Fibroblast of the aortic adventitia (primary cell): Measurements from ENCODE around the gene TBC1D30. TPM values are rescaled to one million over a fixed set of nuclear protein-coding genes. Genes with fewer than 3 reads are reported as not detected.

ENCODE experiments used
- DNase-seq: peaks from one replicate; pipeline ENCODE4 v3.0.0-alpha.2; 2010; ENCODE audit warnings: low read depth
- H3K4me3 ChIP-seq: 2 replicates; pipeline ENCODE4 v1.5.1; 2011; ENCODE audit warnings: low read depth, mild to moderate bottlenecking, control low read depth, low read length, moderate library complexity
- total RNA-seq: library from RNA; depleted of rRNA; stranded (reverse); fragments of >200 nt; gene quantifications from 2 replicates; pipeline ENCODE4 v1.2.3, GENCODE V29; 2012; ENCODE audit warnings: low replicate concordance
- TF ChIP-seq, protein P1 (sequence below): IDR thresholded peaks from 2 replicates; pipeline ENCODE4 v1.5.1; 2011; ENCODE audit warnings: mild to moderate bottlenecking, low read length, control low read depth, inconsistent platforms; ENCODE audit not compliant: insufficient read depth

Gene TBC1D30
- total RNA-seq, 1 donor = 0.18 TPM

DNA sequence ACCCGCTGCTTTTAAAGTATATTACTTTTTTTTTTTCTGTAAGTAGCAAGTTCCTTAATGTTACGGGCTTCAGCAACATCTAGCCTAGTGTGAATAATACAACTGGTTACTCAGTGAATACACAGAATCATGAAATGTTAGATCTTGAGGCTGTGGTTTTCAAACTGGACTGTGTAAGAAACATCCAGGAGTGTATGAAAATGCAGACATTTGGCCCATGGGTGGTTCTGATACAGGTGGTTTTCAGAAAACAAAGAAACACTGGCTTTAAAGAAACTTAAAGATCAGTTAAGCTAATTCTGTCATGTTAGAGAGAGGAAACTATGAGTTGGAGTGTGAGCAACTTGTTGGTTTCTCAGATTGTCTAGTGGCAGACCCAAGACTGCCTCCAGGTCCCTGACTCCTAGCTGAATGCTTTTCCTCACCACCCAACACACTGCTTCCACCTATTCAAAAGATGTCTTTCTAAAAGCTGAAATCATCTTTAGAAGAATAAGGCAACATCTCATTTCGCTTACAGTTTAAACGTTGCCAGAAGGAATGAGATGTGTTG is 36.1 kb downstream of the TBC1D30 start:
- no peak overlapping the region for H3K4me3 ChIP-seq
- DNase-seq = no peak
- TF ChIP-seq, protein P1, sequence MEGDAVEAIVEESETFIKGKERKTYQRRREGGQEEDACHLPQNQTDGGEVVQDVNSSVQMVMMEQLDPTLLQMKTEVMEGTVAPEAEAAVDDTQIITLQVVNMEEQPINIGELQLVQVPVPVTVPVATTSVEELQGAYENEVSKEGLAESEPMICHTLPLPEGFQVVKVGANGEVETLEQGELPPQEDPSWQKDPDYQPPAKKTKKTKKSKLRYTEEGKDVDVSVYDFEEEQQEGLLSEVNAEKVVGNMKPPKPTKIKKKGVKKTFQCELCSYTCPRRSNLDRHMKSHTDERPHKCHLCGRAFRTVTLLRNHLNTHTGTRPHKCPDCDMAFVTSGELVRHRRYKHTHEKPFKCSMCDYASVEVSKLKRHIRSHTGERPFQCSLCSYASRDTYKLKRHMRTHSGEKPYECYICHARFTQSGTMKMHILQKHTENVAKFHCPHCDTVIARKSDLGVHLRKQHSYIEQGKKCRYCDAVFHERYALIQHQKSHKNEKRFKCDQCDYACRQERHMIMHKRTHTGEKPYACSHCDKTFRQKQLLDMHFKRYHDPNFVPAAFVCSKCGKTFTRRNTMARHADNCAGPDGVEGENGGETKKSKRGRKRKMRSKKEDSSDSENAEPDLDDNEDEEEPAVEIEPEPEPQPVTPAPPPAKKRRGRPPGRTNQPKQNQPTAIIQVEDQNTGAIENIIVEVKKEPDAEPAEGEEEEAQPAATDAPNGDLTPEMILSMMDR = no peak

DNA sequence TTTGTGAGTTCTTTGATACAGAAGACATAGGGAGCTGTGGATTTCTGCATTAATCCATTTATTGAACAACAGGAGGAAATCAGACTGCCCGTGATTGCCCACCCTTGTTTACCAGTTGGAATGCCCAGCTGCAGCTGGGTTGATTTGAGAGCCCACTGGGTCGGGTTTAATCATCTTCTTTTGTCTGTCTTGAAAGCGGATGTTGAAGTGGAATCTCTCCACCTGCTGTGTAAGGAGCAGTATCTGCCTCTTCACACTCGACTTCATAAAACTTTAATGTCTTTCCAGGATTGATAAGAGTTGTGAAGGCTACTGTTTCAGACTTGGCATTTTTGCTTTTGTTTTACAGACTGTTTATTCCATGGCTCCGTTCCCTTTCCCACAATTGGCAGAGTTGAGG is 39.9 kb downstream of the TBC1D30 start:
- H3K4me3 ChIP-seq = no peak overlapping the region
- no peak for DNase-seq
- TF ChIP-seq, protein P1 = no peak

DNA sequence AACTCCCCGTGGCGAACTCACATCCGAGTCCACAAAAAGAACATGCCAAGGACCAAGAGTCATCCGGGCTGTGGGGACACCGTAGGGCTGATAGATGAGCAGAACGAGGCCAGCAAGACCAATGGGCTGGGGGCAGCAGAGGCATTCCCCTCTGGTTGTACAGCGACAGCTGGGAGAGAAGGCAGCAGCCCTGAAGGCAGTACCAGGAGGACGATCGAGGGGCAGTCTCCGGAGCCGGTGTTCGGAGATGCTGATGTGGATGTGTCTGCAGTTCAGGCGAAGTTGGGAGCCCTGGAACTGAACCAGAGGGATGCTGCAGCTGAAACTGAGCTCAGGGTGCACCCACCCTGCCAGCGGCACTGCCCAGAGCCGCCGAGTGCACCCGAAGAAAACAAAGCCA is 50.7 kb downstream of the TBC1D30 start:
- TF ChIP-seq, protein P1 = no peak
- no peak for DNase-seq
- no peak overlapping the region for H3K4me3 ChIP-seq

DNA sequence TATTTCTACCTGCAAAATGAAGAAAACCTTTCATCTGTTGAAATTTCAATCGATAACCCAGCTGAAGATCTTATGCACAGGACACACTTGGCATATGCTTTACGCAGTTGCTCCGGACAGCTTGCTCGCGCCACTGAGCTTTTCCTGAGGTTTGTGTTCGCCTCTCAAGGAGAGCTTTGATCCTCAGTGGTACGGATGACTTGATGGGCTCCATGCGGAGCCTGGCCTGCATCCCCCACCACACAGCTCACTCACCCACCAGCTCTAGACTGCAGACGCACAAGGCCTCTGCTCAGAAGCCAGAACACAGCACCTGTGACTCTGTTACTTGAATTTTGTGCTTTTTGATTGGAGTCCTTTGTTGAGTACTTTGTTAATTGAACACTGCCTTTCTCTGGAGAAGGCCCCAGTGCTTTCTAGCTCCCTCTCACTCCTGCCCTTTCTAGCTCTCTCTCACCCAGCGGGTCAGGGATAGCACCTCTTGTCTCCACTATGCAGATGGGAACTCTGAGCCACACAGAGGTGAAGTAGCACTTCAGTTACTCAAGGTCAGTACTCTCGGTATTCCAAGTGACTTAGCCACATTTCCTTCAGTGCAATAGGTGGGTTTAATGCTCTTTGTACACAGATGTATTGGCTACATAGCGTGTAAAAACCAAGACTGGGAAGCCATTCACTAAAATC is 52.1 kb downstream of the TBC1D30 start:
- no peak for DNase-seq
- H3K4me3 ChIP-seq = no peak overlapping the region
- TF ChIP-seq, protein P1 = no peak

DNA sequence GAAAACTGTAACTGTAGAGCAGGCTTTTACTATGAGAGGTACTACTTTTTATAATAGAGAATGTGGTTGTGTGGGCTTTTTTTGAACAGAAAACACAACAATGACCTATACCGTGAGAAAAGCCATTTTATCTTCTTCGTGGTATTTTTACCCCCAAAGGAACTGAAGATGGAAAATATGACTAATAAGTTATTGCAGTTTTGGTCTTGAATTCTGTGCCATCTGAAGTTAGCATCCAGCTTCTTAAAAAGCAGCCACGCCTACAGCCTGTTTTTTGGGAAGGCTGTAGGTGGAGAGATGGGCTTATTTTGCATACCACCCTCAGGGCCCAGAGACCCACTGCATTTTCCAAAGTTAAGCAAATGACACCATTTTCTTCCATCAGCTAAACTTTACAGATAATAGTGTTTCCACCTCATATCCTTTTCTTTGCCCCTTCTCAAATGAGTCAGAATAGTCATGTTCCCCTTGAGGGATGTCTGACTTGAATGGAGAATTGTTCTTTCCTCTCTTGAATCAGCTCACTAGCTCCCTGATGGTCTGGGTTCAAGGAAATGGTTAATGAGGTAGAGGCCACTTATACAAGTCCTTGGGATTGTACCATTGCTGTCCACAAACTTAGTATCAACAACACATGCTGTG is 53.0 kb downstream of the TBC1D30 start:
- TF ChIP-seq, protein P1 = no peak
- H3K4me3 ChIP-seq = no peak overlapping the region
- DNase-seq = peak; percentile 6

DNA sequence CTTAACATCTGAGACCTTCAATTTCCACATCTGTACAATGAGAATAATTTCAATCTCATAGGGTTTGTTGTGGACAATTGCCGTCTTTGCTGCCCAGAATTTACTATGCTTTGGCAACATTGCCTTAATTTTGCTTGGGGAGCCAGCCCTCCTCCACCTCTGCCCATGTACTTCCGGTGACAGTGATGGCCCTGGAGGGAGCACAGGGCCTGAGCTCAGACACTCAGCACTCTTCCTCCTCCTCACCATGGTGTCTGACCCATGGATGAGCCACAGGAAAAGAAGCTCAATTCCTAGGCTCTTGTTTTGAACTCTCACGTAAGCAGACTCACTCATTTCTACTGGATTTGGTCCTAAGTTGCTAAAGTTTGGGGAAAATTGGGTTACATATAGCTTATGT is 58.2 kb downstream of the TBC1D30 start:
- no peak overlapping the region for H3K4me3 ChIP-seq
- no peak for DNase-seq
- TF ChIP-seq, protein P1 = no peak
